ENCODE measurements around the gene YWHAQ. TPM values are rescaled to one million over a fixed set of nuclear protein-coding genes. Genes with fewer than 3 reads are reported as not detected.

YWHAQ gene
- total and polyA plus RNA-seq, 9 of the 15 experiments (the other 6 are each of a cell fraction or from before 2014, with no cell fraction given) = 63.1 to 359 (median 203) TPM

- TF ChIP-seq ZNF318 (IDR thresholded peaks at IDR 0.05; ENCODE audit: borderline replicate concordance in 1 of 2, low read depth in 1 of 2) (no peak), DPF2 (IDR thresholded peaks at IDR 0.05) (peak; percentile 92), ZFP1 (CRISPR knock-in tag; IDR thresholded peaks at IDR 0.05) (no peak)
- TF ChIP-seq, protein P1, sequence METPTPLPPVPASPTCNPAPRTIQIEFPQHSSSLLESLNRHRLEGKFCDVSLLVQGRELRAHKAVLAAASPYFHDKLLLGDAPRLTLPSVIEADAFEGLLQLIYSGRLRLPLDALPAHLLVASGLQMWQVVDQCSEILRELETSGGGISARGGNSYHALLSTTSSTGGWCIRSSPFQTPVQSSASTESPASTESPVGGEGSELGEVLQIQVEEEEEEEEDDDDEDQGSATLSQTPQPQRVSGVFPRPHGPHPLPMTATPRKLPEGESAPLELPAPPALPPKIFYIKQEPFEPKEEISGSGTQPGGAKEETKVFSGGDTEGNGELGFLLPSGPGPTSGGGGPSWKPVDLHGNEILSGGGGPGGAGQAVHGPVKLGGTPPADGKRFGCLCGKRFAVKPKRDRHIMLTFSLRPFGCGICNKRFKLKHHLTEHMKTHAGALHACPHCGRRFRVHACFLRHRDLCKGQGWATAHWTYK (CRISPR knock-in tag; IDR thresholded peaks at IDR 0.05) = peak; percentile 96
These were observed 43.2 kb upstream of the YWHAQ start (continued) for GRCh38 chr2:9673914-9674481.

Measured in K562 (cell line).